GM18519 (cell line): ENCODE results near the gene PRRC1.
A peak's percentile ranks its signal among the peaks of the same experiment; 100 is the strongest.

ENCODE experiments used
- ATAC-seq: cut with Tn5 transposase; IDR thresholded peaks from one replicate; pipeline ENCODE4 v1.9.1; 2021; ENCODE audit warnings: mild to moderate bottlenecking, moderate library complexity; ENCODE audit not compliant: unreplicated experiment, low FRiP score

PRRC1 gene

GRCh38 chr5:127574852-127575679 is 57.6 kb downstream of the PRRC1 start:
- no peak for ATAC-seq

- no peak for ATAC-seq
These were observed 60.0 kb downstream of the PRRC1 start for GRCh38 chr5:127577458-127577857.

GRCh38 chr5:127580731-127581130 is 63.3 kb downstream of the PRRC1 start:
- ATAC-seq: no peak

- no peak for ATAC-seq
These were observed 64.0 kb downstream of the PRRC1 start for GRCh38 chr5:127581450-127581849.

GRCh38 chr5:127582773-127583370 is 65.4 kb downstream of the PRRC1 start:
- ATAC-seq: no peak

- no peak for ATAC-seq
These were observed 66.4 kb downstream of the PRRC1 start for GRCh38 chr5:127583866-127584265.

GRCh38 chr5:127585661-127586060 is 68.2 kb downstream of the PRRC1 start:
- ATAC-seq: no peak

GRCh38 chr5:127586066-127586770 is 68.8 kb downstream of the PRRC1 start:
- ATAC-seq: peak; percentile 65

- ATAC-seq: no peak
These were observed 69.4 kb downstream of the PRRC1 start for GRCh38 chr5:127586811-127587210.

- ATAC-seq: no peak
These were observed 69.9 kb downstream of the PRRC1 start for GRCh38 chr5:127587246-127587917.

GRCh38 chr5:127588368-127588767 is 70.9 kb downstream of the PRRC1 start:
- ATAC-seq: no peak

- ATAC-seq: no peak
These were observed 72.0 kb downstream of the PRRC1 start for GRCh38 chr5:127589309-127590030.

GRCh38 chr5:127590156-127590722 is 72.8 kb downstream of the PRRC1 start:
- peak; percentile 38 for ATAC-seq

- no peak for ATAC-seq
These were observed 78.3 kb downstream of the PRRC1 start for GRCh38 chr5:127595484-127596368.

- ATAC-seq: no peak
These were observed 79.1 kb downstream of the PRRC1 start for GRCh38 chr5:127596501-127596900.

- no peak for ATAC-seq
These were observed 81.9 kb downstream of the PRRC1 start for GRCh38 chr5:127599320-127599719.

- ATAC-seq: no peak
These were observed 82.4 kb downstream of the PRRC1 start for GRCh38 chr5:127599847-127600246.

GRCh38 chr5:127601111-127601510 is 83.7 kb downstream of the PRRC1 start:
- no peak for ATAC-seq

GRCh38 chr5:127601601-127602000 is 84.2 kb downstream of the PRRC1 start:
- ATAC-seq: no peak
